ENCODE measurements around the gene PTPRM.

PTPRM gene

GRCh38 chr18:8362863-8363262, 795.7 kb downstream of the PTPRM start:
- DNase-seq (ENCODE audit: low spot score) = no peak

GRCh38 chr18:8364385-8364784, 797.3 kb downstream of the PTPRM start:
- DNase-seq (ENCODE audit: low spot score) = no peak

- DNase-seq (ENCODE audit: low spot score) = no peak
Observed at GRCh38 chr18:8365006-8365405, 797.9 kb downstream of the PTPRM start.

GRCh38 chr18:8365528-8365927, 798.4 kb downstream of the PTPRM start:
- DNase-seq (ENCODE audit: low spot score) = no peak

- DNase-seq (ENCODE audit: low spot score) = no peak
Observed at GRCh38 chr18:8366070-8366469, 799.0 kb downstream of the PTPRM start.

- DNase-seq (ENCODE audit: low spot score) = no peak
Observed at GRCh38 chr18:8366656-8367055, 799.5 kb downstream of the PTPRM start.

- peak; percentile 36 for DNase-seq (ENCODE audit: low spot score)
Observed at GRCh38 chr18:8367217-8367988, 800.3 kb downstream of the PTPRM start.

GRCh38 chr18:8368512-8369217, 801.5 kb downstream of the PTPRM start:
- peak; percentile 46 for DNase-seq (ENCODE audit: low spot score)

GRCh38 chr18:8373486-8373885, 806.4 kb downstream of the PTPRM start:
- DNase-seq (ENCODE audit: low spot score) = no peak

- DNase-seq (ENCODE audit: low spot score) = no peak
Observed at GRCh38 chr18:8374676-8375075, 807.6 kb downstream of the PTPRM start.

GRCh38 chr18:8375249-8375648, 808.1 kb downstream of the PTPRM start:
- DNase-seq (ENCODE audit: low spot score) = no peak

GRCh38 chr18:8376113-8376512, 809.0 kb downstream of the PTPRM start:
- DNase-seq (ENCODE audit: low spot score) = no peak

GRCh38 chr18:8379187-8379941, 812.2 kb downstream of the PTPRM start:
- DNase-seq (ENCODE audit: low spot score) = no peak

GRCh38 chr18:8380006-8380405, 812.9 kb downstream of the PTPRM start:
- DNase-seq (ENCODE audit: low spot score) = no peak

GRCh38 chr18:8380926-8381325, 813.8 kb downstream of the PTPRM start:
- peak; percentile 39 for DNase-seq (ENCODE audit: low spot score)

GRCh38 chr18:8381821-8382459, 814.8 kb downstream of the PTPRM start:
- DNase-seq (ENCODE audit: low spot score) = peak; percentile 47

GRCh38 chr18:8385400-8385799, 818.3 kb downstream of the PTPRM start:
- no peak for DNase-seq (ENCODE audit: low spot score)

- DNase-seq (ENCODE audit: low spot score) = no peak
Observed at GRCh38 chr18:8386669-8387380, 819.7 kb downstream of the PTPRM start.

- DNase-seq (ENCODE audit: low spot score) = peak; percentile 78
Observed at GRCh38 chr18:8389391-8390340, 822.5 kb downstream of the PTPRM start.

GRCh38 chr18:8391068-8391467, 824.0 kb downstream of the PTPRM start:
- DNase-seq (ENCODE audit: low spot score) = no peak
